ENCODE data around the gene CAMKMT. TPM values are rescaled to one million over a fixed set of nuclear protein-coding genes. Genes with fewer than 3 reads are reported as not detected.

Gene CAMKMT
- total and polyA plus RNA-seq, 9 of the 15 experiments (the other 6 are each of a cell fraction or from before 2014, with no cell fraction given), result 1.6 to 15.3 (median 7.4) TPM

- no TSS peak for BruUV-seq (replicated peaks)
- in situ Hi-C loops (cut with MboI) (no loop called here), intact Hi-C loops (cut with micrococcal nuclease) (no loop called here)
- H3K9ac ChIP-seq (ENCODE audit: insufficient read depth in 1 of 2, low read depth in 2 of 2, low read length in 2 of 2), result no peak overlapping the region
- H2AFZ ChIP-seq (ENCODE audit: low read depth, low read length), result no peak overlapping the region
- FAIRE-seq (no peak), DNase-seq (ENCODE audit: extremely low read depth in 1 of 4, low spot score in 3 of 4) (no peak), ATAC-seq (no peak)
- no peaks in the 10 kb centered on the region for H3K36me3 ChIP-seq (ENCODE audit: control insufficient read depth, insufficient read depth, low read length)
- H3K79me2 ChIP-seq (ENCODE audit: control insufficient read depth, insufficient read depth, low read length), result no peaks in the 10 kb centered on the region
- CTCF ChIA-PET (ENCODE audit: low intra/inter-chr PET ratio), result no interaction called here
- no peaks in the 10 kb centered on the region for H3K27me3 ChIP-seq (ENCODE audit: control insufficient read depth in 2 of 2, insufficient read depth in 2 of 2, low read length in 2 of 2)
- POLR2A ChIA-PET, result interaction anchor here (1.2 kb wide), 1 partner anchor 12 kb away, joined by 4 read pairs; no protein-coding TSS in a partner anchor
- H3K9me1 ChIP-seq (ENCODE audit: control insufficient read depth, insufficient read depth, low read length), result no peaks in the 10 kb centered on the region
- H3K27ac ChIP-seq (ENCODE audit: extremely low read depth, low read depth, low read length), result no peak overlapping the region
- no peaks in the 10 kb centered on the region for H3K4me1 ChIP-seq (replicated peaks in 1 of 2; ENCODE audit: control insufficient read depth in 2 of 2, insufficient read depth in 2 of 2, low read length in 2 of 2)
- H3K4me2 ChIP-seq (ENCODE audit: insufficient read depth, low read length), result no peak overlapping the region
- WGBS (ENCODE audit: insufficient coverage, low coverage, missing lambda C conversion rate), result 92% methylated on average over 1 of the region's 1 CpG
- no peaks in the 10 kb centered on the region for H3K9me3 ChIP-seq (replicated peaks; ENCODE audit: control insufficient read depth, insufficient read depth, low read depth, low read length)
- no peak overlapping the region for H3K4me3 ChIP-seq
- H4K20me1 ChIP-seq (replicated peaks; ENCODE audit: control insufficient read depth, insufficient read depth, low read length), result no peaks in the 10 kb centered on the region
- TF ChIP-seq, protein P1, sequence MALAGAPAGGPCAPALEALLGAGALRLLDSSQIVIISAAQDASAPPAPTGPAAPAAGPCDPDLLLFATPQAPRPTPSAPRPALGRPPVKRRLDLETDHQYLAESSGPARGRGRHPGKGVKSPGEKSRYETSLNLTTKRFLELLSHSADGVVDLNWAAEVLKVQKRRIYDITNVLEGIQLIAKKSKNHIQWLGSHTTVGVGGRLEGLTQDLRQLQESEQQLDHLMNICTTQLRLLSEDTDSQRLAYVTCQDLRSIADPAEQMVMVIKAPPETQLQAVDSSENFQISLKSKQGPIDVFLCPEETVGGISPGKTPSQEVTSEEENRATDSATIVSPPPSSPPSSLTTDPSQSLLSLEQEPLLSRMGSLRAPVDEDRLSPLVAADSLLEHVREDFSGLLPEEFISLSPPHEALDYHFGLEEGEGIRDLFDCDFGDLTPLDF (CRISPR knock-in tag; IDR thresholded peaks at IDR 0.05), result no peak
- no peak for TF ChIP-seq KDM2B (CRISPR knock-in tag; IDR thresholded peaks at IDR 0.05)
- TF ChIP-seq HLTF (IDR thresholded peaks at IDR 0.05), result no peak
- TF ChIP-seq ZBTB40 (IDR thresholded peaks at IDR 0.05), result no peak
- no peak for TF ChIP-seq ZBTB40 (CRISPR knock-in tag; IDR thresholded peaks at IDR 0.05)
- no peak for TF ChIP-seq CEBPG (CRISPR knock-in tag; IDR thresholded peaks at IDR 0.05)
- no peak for TF ChIP-seq CEBPG (tag; conservative IDR thresholded peaks at IDR 0.05 in 1 of 2, IDR thresholded peaks at IDR 0.05 in 1 of 2)
- TF ChIP-seq, protein P2, sequence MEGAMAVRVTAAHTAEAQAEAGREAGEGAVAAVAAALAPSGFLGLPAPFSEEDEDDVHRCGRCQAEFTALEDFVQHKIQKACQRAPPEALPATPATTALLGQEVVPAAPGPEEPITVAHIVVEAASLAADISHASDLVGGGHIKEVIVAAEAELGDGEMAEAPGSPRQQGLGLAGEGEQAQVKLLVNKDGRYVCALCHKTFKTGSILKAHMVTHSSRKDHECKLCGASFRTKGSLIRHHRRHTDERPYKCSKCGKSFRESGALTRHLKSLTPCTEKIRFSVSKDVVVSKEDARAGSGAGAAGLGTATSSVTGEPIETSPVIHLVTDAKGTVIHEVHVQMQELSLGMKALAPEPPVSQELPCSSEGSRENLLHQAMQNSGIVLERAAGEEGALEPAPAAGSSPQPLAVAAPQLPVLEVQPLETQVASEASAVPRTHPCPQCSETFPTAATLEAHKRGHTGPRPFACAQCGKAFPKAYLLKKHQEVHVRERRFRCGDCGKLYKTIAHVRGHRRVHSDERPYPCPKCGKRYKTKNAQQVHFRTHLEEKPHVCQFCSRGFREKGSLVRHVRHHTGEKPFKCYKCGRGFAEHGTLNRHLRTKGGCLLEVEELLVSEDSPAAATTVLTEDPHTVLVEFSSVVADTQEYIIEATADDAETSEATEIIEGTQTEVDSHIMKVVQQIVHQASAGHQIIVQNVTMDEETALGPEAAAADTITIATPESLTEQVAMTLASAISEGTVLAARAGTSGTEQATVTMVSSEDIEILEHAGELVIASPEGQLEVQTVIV (CRISPR knock-in tag; IDR thresholded peaks at IDR 0.05; ENCODE audit: borderline replicate concordance), result no peak
- no peak for TF ChIP-seq ELF1 (tag; IDR thresholded peaks at IDR 0.05)
- no peak for TF ChIP-seq ZNF445 (CRISPR knock-in tag; IDR thresholded peaks at IDR 0.05; ENCODE audit: low read depth)
These were observed 91.5 kb downstream of the CAMKMT start for GRCh38 chr2:44453259-44453658.
